ENCODE results near the gene FXYD5. TPM values are rescaled to one million over a fixed set of nuclear protein-coding genes. Genes with fewer than 3 reads are reported as not detected.
"Not testable (repeated sequence)": the region's sequence is repeated elsewhere in the genome, so short reads cannot be mapped to it uniquely, and the experiment has no call there.

Gene FXYD5
- total RNA-seq, 1 donor from 2014 or later: 124 TPM

GRCh38 chr19:35184884-35185283, 30.3 kb downstream of the FXYD5 start:
- no peak for DNase-seq

GRCh38 chr19:35194012-35194984, 39.8 kb downstream of the FXYD5 start:
- Histone ChIP-seq H3K4me3 (no peak overlapping the region), H3K36me3 (no peaks in the 10 kb centered on the region), H3K9me3 (no peaks in the 10 kb centered on the region), H3K4me1 (no peaks in the 10 kb centered on the region), H3K27me3 (no peaks in the 10 kb centered on the region), H3K27ac (no peak overlapping the region)
- ATAC-seq (no peak), DNase-seq (no peak)
- intact Hi-C loops (cut with DNase I): no loop called here
- TF ChIP-seq CTCF (IDR thresholded peaks at IDR 0.05): no peak

More at GRCh38 chr19:35184884-35185283, 30.3 kb downstream of the FXYD5 start:
- no peaks in the 10 kb centered on the region for H3K4me1 ChIP-seq
- no peaks in the 10 kb centered on the region for H3K27me3 ChIP-seq
- no peaks in the 10 kb centered on the region for H3K9me3 ChIP-seq
- no peak for TF ChIP-seq CTCF (IDR thresholded peaks at IDR 0.05)
- H3K27ac ChIP-seq: no peak overlapping the region
- intact Hi-C loops (cut with DNase I): no loop called here
- no peak for ATAC-seq
- H3K4me3 ChIP-seq: no peak overlapping the region
- no peaks in the 10 kb centered on the region for H3K36me3 ChIP-seq

- H3K36me3 ChIP-seq: no peaks in the 10 kb centered on the region
- no peak overlapping the region for H3K27ac ChIP-seq
- H3K4me3 ChIP-seq: no peak overlapping the region
- no peaks in the 10 kb centered on the region for H3K4me1 ChIP-seq
- intact Hi-C loops (cut with DNase I): no loop called here
- no peaks in the 10 kb centered on the region for H3K9me3 ChIP-seq
- ATAC-seq (no peak), DNase-seq (no peak)
- no peaks in the 10 kb centered on the region for H3K27me3 ChIP-seq
- no peak for TF ChIP-seq CTCF (IDR thresholded peaks at IDR 0.05)
Observed at GRCh38 chr19:35195830-35196229, 41.3 kb downstream of the FXYD5 start.

GRCh38 chr19:35196861-35197260, 42.3 kb downstream of the FXYD5 start:
- intact Hi-C loops (cut with DNase I); ATAC-seq; DNase-seq: not testable (repeated sequence)

GRCh38 chr19:35199481-35199880, 44.9 kb downstream of the FXYD5 start:
- Histone ChIP-seq H3K9me3 (no peaks in the 10 kb centered on the region), H3K27ac (no peak overlapping the region), H3K27me3 (no peaks in the 10 kb centered on the region), H3K36me3 (no peaks in the 10 kb centered on the region), H3K4me3 (no peak overlapping the region), H3K4me1 (peaks cover 4% of the 10 kb centered on the region)
- DNase-seq (no peak), ATAC-seq (no peak)
- intact Hi-C loops (cut with DNase I): no loop called here
- no peak for TF ChIP-seq CTCF (IDR thresholded peaks at IDR 0.05)

More at GRCh38 chr19:35196861-35197260, 42.3 kb downstream of the FXYD5 start:
- H3K9me3 ChIP-seq, H3K4me1 ChIP-seq, H3K4me3 ChIP-seq, H3K36me3 ChIP-seq, H3K27ac ChIP-seq, H3K27me3 ChIP-seq: not testable (repeated sequence)
